T-helper 17 cell (primary cell): ENCODE measurements around the gene PRDM16. TPM values are rescaled to one million over a fixed set of nuclear protein-coding genes. Genes with fewer than 3 reads are reported as not detected.
"Not testable (repeated sequence)": the region's sequence is repeated elsewhere in the genome, so short reads cannot be mapped to it uniquely, and the experiment has no call there.

Source experiments
- ATAC-seq: fragments of 150-1000 bp; cut with Tn5 transposase; 2 replicates; pipeline ENCODE4 v1.10.0; 2021; ENCODE audit warnings: mild to moderate bottlenecking, moderate library complexity
- DNase-seq, 3 donors: peaks; one replicate each; pipeline versions ENCODE4 v3.0.0 to v3.0.0-alpha.2; 2020 to 2021
- H3K9me3 ChIP-seq: one replicate; pipeline ENCODE4 v1.7.0; 2013; ENCODE audit warnings: low read length, mild to moderate bottlenecking; ENCODE audit not compliant: control insufficient read depth, poor library complexity, severe bottlenecking
- H3K27ac Mint-ChIP-seq: one replicate; pipeline ENCODE4 v1.8.0; 2022; ENCODE audit warnings: mild to moderate bottlenecking, moderate library complexity, mixed read lengths
- H3K27me3 Mint-ChIP-seq: one replicate; pipeline ENCODE4 v1.8.0; 2022; ENCODE audit warnings: mixed read lengths
- H3K36me3 Mint-ChIP-seq: one replicate; pipeline ENCODE4 v1.8.0; 2022; ENCODE audit warnings: low read depth, mixed read lengths
- H3K4me1 Mint-ChIP-seq: one replicate; pipeline ENCODE4 v1.8.0; 2022; ENCODE audit warnings: mild to moderate bottlenecking, mixed read lengths
- H3K4me3 Mint-ChIP-seq: one replicate; pipeline ENCODE4 v1.8.0; 2022; ENCODE audit warnings: mild to moderate bottlenecking, moderate library complexity, mixed read lengths
- total RNA-seq, 4 donors: library from RNA in 2 of 4; stranded (reverse) in 2 of 4; gene quantifications; one replicate each; pipeline ENCODE4 v1.2.3 and lab custom pipeline; 2022 to 2026

PRDM16 gene
- total RNA-seq, 2 donors from 2014 or later = not detected

- Mint-ChIP-seq H3K27me3 (peaks cover 5% of the 10 kb centered on the region), H3K27ac (no peak overlapping the region), H3K36me3 (no peaks in the 10 kb centered on the region), H3K4me3 (no peak overlapping the region), H3K4me1 (no peaks in the 10 kb centered on the region)
- no peaks in the 10 kb centered on the region for H3K9me3 ChIP-seq
- DNase-seq (no peak), ATAC-seq (no peak)
These were observed 209.6 kb downstream of the PRDM16 start for GRCh38 chr1:3278416-3279181.

GRCh38 chr1:3279182-3279470 lies 210.1 kb downstream of the PRDM16 start:
- ATAC-seq = no peak
- Mint-ChIP-seq H3K27ac (no peak overlapping the region), H3K4me1 (no peaks in the 10 kb centered on the region), H3K36me3 (no peaks in the 10 kb centered on the region), H3K4me3 (no peak overlapping the region), H3K27me3 (peaks cover 5% of the 10 kb centered on the region)
- no peak for DNase-seq
- no peaks in the 10 kb centered on the region for H3K9me3 ChIP-seq

DNA sequence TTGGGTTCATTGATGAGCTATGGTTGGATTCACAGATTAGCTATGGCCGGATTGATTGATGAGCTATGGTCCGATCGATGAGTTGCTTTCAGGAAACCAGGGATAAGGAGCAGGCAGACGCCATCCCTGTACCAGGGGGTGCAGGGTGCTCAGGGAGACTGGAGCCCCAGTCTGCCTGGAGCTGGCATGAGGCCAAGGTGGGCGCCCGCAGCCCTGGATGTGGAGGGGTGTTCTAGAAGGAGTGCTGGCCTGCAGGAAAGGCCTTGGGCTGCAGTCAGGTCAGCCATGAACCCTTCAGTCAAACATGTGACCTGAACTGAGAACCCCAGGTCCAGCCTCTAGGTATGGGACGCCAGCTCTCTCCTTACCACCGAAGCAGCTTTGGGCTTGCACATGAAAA lies 212.7 kb downstream of the PRDM16 start:
- Mint-ChIP-seq H3K4me3 (no peak overlapping the region), H3K27ac (no peak overlapping the region), H3K27me3 (peaks cover 20% of the 10 kb centered on the region), H3K36me3 (no peaks in the 10 kb centered on the region), H3K4me1 (no peaks in the 10 kb centered on the region)
- no peak for DNase-seq
- no peak for ATAC-seq
- H3K9me3 ChIP-seq = no peaks in the 10 kb centered on the region

- no peaks in the 10 kb centered on the region for H3K9me3 ChIP-seq
- H3K4me1 Mint-ChIP-seq = no peaks in the 10 kb centered on the region
These were observed 213.2 kb downstream of the PRDM16 start for GRCh38 chr1:3282186-3282585.

DNA sequence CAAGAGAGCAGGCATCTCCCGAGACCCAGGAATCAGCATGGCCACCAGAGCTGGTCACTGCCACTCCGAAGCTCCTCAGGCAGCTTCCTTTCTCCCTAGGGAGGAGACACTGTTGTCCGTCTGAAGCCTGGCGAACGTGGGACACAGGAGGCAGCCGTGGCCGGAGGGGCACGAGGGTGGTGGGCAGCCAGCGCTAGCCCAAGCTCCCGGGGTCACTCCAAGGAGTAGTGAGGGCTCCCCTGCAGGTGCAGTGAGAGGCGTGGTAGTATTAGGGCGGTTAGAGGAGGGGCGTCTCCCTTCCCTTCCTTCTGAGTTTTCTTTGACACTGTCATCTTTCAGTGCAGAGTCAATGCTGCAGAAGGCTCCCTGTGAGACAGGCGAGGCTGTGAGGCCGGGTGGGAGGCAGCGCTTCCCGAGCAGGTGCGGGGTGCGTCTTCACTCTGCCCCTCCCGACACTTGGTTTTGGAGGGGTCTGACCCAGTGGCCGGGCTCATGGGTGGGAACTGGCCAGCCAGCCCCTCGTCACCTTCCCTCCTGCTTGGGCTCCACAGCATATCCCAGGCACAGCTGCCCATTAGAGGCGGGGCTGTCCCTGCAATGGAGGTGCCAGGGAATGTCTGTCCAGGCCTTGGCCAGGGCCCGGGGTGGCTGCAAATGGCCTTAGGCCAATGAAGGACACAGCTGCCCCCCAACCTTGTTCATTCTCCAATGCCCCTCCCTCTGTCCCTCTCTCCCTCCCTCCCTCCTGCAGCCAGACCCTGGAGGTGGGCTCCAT lies 213.8 kb downstream of the PRDM16 start:
- Mint-ChIP-seq H3K27me3 (peaks cover 20% of the 10 kb centered on the region), H3K4me3 (no peak overlapping the region), H3K36me3 (no peaks in the 10 kb centered on the region), H3K4me1 (no peaks in the 10 kb centered on the region), H3K27ac (no peak overlapping the region)
- H3K9me3 ChIP-seq = no peaks in the 10 kb centered on the region
- DNase-seq = no peak
- no peak for ATAC-seq

More at GRCh38 chr1:3282186-3282585, 213.2 kb downstream of the PRDM16 start:
- Mint-ChIP-seq H3K27me3 (peaks cover 20% of the 10 kb centered on the region), H3K4me3 (no peak overlapping the region), H3K36me3 (no peaks in the 10 kb centered on the region), H3K27ac (no peak overlapping the region)
- DNase-seq (no peak), ATAC-seq (no peak)

DNA sequence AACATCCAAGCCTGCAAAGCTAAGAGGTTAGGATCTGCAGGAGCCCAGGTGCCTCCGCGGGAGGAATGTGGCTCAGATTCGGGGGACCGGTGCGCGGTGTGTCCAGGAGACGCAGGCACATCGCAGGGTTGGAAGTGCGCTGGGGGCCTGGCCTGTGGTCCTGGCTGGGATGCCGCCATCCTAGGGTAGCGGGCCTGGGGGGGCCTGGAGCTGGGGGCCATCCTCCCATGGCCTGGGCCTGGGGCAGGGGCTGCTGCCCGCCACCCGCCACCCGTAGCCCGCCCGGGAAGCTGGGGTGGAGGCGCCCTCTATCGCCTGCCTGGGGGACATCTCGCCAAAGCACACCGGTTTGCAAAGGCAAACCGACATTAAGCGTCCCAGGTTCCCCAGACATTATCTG lies 214.8 kb downstream of the PRDM16 start:
- Mint-ChIP-seq H3K27me3 (peaks cover 20% of the 10 kb centered on the region), H3K4me3 (no peak overlapping the region), H3K36me3 (no peaks in the 10 kb centered on the region), H3K4me1 (no peaks in the 10 kb centered on the region), H3K27ac (no peak overlapping the region)
- H3K9me3 ChIP-seq = no peaks in the 10 kb centered on the region
- ATAC-seq (no peak), DNase-seq (no peak)

GRCh38 chr1:3284691-3285090 lies 215.7 kb downstream of the PRDM16 start:
- H3K9me3 ChIP-seq = no peaks in the 10 kb centered on the region
- no peak overlapping the region for H3K27ac Mint-ChIP-seq
- DNase-seq (no peak), ATAC-seq (no peak)
- H3K4me3 Mint-ChIP-seq = no peak overlapping the region
- H3K4me1 Mint-ChIP-seq = no peaks in the 10 kb centered on the region
- peaks cover 20% of the 10 kb centered on the region for H3K27me3 Mint-ChIP-seq
- H3K36me3 Mint-ChIP-seq = no peaks in the 10 kb centered on the region

DNA sequence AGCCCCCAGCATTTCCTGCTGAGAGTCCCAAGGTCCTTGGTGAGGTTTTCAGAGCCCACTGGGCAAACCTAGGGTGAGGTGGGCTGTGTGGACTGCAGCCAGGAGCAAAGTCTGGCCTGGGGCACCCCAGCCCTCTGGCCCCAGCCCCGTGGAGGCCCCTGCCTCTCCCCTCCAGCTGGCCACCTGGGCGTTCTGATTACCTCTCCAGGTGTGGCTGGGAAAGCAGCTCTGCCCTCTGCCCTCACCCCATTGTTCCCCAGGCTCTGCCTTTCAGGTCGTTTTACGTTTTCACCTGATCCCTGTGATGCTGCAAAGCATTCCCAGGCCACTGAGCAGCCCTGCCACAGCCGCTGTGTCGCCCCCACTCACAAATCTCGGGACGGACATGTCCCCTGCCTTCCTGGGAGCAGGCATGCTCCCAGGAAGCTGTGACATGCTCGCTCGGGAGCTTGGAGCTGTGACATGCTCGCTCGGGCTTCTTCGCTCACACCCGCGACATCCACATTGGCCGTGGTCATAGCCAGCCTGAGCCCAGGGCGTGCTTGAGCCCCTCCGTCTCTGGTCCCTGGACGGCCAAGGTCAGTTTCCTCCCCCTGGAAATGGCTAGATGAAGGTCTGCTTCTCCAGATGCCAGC lies 216.2 kb downstream of the PRDM16 start:
- Mint-ChIP-seq H3K27ac (no peak overlapping the region), H3K4me3 (no peak overlapping the region), H3K36me3 (no peaks in the 10 kb centered on the region), H3K4me1 (no peaks in the 10 kb centered on the region), H3K27me3 (peaks cover 20% of the 10 kb centered on the region)
- H3K9me3 ChIP-seq = no peaks in the 10 kb centered on the region
- ATAC-seq (no peak), DNase-seq (no peak)

- not testable (repeated sequence) for ATAC-seq, DNase-seq, H3K36me3 Mint-ChIP-seq, H3K27ac Mint-ChIP-seq, H3K4me1 Mint-ChIP-seq, H3K4me3 Mint-ChIP-seq, H3K9me3 ChIP-seq
- peaks cover 16% of the 10 kb centered on the region for H3K27me3 Mint-ChIP-seq
These were observed 218.1 kb downstream of the PRDM16 start for GRCh38 chr1:3287095-3287494.

DNA sequence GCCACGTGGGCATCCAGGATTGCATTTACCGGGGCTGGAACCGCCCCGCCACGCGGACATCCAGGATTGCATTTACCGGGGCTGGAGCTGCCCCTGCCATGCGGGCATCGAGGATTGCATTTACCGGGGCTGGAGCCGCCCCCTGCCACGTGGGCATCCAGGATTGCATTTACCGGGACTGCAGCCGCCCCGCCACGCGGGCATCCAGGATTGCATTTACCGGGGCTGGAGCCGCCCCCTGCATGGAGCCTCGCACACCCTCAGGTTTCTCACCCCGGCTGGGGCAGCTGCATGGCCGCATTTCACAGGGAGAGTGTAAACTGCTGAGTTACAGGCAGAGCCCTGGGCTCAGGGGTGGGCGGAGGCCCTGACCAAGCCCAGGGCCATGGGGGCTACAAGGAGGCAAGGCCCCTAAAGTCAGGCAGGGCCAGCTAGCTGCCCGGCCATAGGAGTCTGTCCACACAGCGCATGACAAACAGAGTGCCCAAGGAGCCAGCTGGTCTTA lies 218.7 kb downstream of the PRDM16 start:
- ATAC-seq (no peak), DNase-seq (no peak)
- Mint-ChIP-seq H3K4me1 (no peaks in the 10 kb centered on the region), H3K27ac (no peak overlapping the region), H3K4me3 (no peak overlapping the region), H3K36me3 (no peaks in the 10 kb centered on the region), H3K27me3 (peaks cover 16% of the 10 kb centered on the region)
- no peaks in the 10 kb centered on the region for H3K9me3 ChIP-seq

- no peak overlapping the region for H3K27ac Mint-ChIP-seq
- no peaks in the 10 kb centered on the region for H3K36me3 Mint-ChIP-seq
- H3K27me3 Mint-ChIP-seq = peaks cover 25% of the 10 kb centered on the region
- no peaks in the 10 kb centered on the region for H3K9me3 ChIP-seq
- ATAC-seq (no peak), DNase-seq (no peak)
- no peaks in the 10 kb centered on the region for H3K4me1 Mint-ChIP-seq
- no peak overlapping the region for H3K4me3 Mint-ChIP-seq
These were observed 220.5 kb downstream of the PRDM16 start for GRCh38 chr1:3289502-3289901.

GRCh38 chr1:3290438-3290837 lies 221.4 kb downstream of the PRDM16 start:
- H3K27me3 Mint-ChIP-seq = peaks cover 27% of the 10 kb centered on the region
- ATAC-seq = no peak
- H3K4me3 Mint-ChIP-seq = no peak overlapping the region
- no peaks in the 10 kb centered on the region for H3K36me3 Mint-ChIP-seq
- no peaks in the 10 kb centered on the region for H3K9me3 ChIP-seq
- no peak for DNase-seq
- no peaks in the 10 kb centered on the region for H3K4me1 Mint-ChIP-seq
- no peak overlapping the region for H3K27ac Mint-ChIP-seq

DNA sequence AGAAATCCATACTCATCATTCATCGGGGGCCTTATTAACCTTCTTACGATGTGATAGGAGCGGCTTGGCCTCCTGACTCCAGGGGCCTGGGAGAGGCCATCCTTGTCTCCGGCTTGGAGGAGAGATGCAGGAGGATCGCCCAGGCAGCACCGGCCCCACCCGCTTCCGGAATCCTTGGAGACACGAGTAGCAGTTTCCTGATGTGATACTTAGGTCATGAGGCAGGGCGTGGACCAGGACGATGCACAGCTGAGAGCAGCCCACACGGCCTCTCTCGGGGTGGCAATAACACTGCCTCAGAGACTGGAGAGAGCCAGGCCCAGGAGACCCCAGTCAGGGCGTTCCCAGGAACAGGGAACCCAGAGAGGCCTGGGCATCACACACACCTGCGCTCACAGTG lies 221.9 kb downstream of the PRDM16 start:
- Mint-ChIP-seq H3K4me3 (no peak overlapping the region), H3K4me1 (no peaks in the 10 kb centered on the region), H3K36me3 (no peaks in the 10 kb centered on the region), H3K27ac (no peak overlapping the region), H3K27me3 (peaks cover 24% of the 10 kb centered on the region)
- no peak for DNase-seq
- ATAC-seq = no peak
- no peaks in the 10 kb centered on the region for H3K9me3 ChIP-seq
